Heart left ventricle (tissue), 13 donors: ENCODE results near the gene GNL1.

Experiments
- CTCF ChIP-seq, 12 donors: fragments of 200-600 bp; sonication (generic) in 4 of 12; IDR thresholded peaks; one replicate each; pipeline versions ENCODE4 v1.5.0 to v1.8.0; 2018 to 2022; ENCODE audit warnings: antibody characterized with exemption in 12 of 12, mild to moderate bottlenecking in 5 of 12
- POLR2A ChIP-seq, 2 donors: fragments of 450-650 bp; IDR thresholded peaks; one replicate each; pipeline ENCODE4 v1.6.1; 2017; ENCODE audit warnings: antibody characterized with exemption in 2 of 2, mild to moderate bottlenecking in 2 of 2, moderate library complexity in 2 of 2
- donor health status: ischemic (EF 13 %, LVEDD 7.1; RV severe dilation, severe dysfunction).
- donor health status: DM: no; HTN: yes; CAD: no.
- donor health status: DM: no; HTN: no; CAD: no.
- donor health status: ischemic (EF 25% LVEDD 6.9; RV normal size, moderate dysfunction).
- donor health status: ischemic (EF 25% LVEDD 5.7; RV mildly dilated, moderate dysfunction).
- donor health status: ischemic (EF 35%, LVEDD 5.7; RV mildly dilated, moderate dysfunction).
- donor health status: nonischemic (EF 11% LVEDD 7.7; RV severe dilation, severe dysfunction).
- donor health status: DM: yes; HTN: yes; CAD: no.
- donor health status: PGD.
- donor health status: ischemic (EF 29% LVEDD 5.4; RV normal size, mild dysfunction).
- donor health status: nonischemic (EF 23%, LVEDD 6.1; RV moderate dilation, normal function).

DNA sequence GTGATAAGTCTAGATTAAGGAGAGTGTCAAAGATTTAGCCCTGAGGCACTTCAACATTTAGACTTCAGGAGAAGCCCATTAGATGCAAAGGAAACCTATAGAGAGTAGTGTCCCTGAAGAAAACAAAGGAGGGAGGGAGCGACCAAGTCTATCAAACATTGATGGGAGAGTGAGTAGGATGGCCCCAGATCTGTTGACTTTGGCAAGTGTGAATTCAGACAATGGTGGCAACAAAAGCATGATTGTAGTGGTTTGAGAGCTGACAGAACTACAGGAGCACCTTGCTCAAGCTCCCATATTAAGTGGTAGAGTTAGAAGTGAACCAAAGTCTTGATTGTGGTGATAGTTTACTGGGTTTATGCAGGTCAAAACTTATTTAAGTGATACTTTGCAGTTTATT is 14.0 kb upstream of the GNL1 start:
- TF ChIP-seq CTCF (IDR thresholded peaks at IDR 0.05) (no peak), POLR2A (IDR thresholded peaks at IDR 0.05) (no peak)
